Lower lobe of right lung (tissue), 2 donors: ENCODE data around the gene STX5. TPM values are rescaled to one million over a fixed set of nuclear protein-coding genes. Genes with fewer than 3 reads are reported as not detected.

ENCODE experiments used
- ATAC-seq, 2 donors: fragments of 200-7000 bp; cut with Tn5 transposase; one replicate each; pipeline ENCODE4 v1.9.1; 2020 to 2022; ENCODE audit warnings: mild to moderate bottlenecking in 2 of 2, moderate library complexity in 2 of 2
- DNase-seq: peaks from one replicate; pipeline ENCODE4 v3.0.0-alpha.2; 2020
- H3K27ac ChIP-seq: fragments of 200-600 bp; one replicate; pipeline ENCODE4 v1.8.0; 2022
- H3K27me3 ChIP-seq: fragments of 200-600 bp; one replicate; pipeline ENCODE4 v1.8.0; 2022; ENCODE audit warnings: low read depth
- H3K36me3 ChIP-seq: fragments of 200-600 bp; one replicate; pipeline ENCODE4 v1.8.0; 2022; ENCODE audit warnings: mild to moderate bottlenecking
- H3K4me1 ChIP-seq: fragments of 200-600 bp; one replicate; pipeline ENCODE4 v1.8.0; 2022
- H3K4me3 ChIP-seq: fragments of 200-600 bp; one replicate; pipeline ENCODE4 v1.8.0; 2022; ENCODE audit warnings: mild to moderate bottlenecking
- H3K9me3 ChIP-seq: fragments of 200-600 bp; one replicate; pipeline ENCODE4 v1.8.0; 2022
- intact Hi-C: fragments of 100-400 bp; cut with DNase I; formaldehyde crosslinking; loops from one replicate; pipeline ENCODE4 v1.11.0; 2022
- microRNA-seq: library from miRNA; unstranded; fragments of <30 nt; microRNA quantifications from one replicate; pipeline ENCODE4 v1.2.0, GENCODE V29; 2020; ENCODE audit warnings: borderline number of aligned reads
- total RNA-seq: library from RNA; stranded (reverse); fragmentation: NEBNext Ultra II Directional; extraction: Animal tissue kit (Norgen Biotek cat#: 25700); gene quantifications from one replicate; pipeline ENCODE4 v1.2.1, GENCODE V29; 2021
- TF ChIP-seq, protein P1 (sequence below): fragments of 200-600 bp; IDR thresholded peaks from one replicate; pipeline ENCODE4 v1.8.0; 2022; ENCODE audit warnings: antibody characterized with exemption, mild to moderate bottlenecking
- donor health status: DM: no; HTN: yes; CAD: no; lungs with severe emphysema.

The STX5 gene
- total RNA-seq, 1 donor from 2014 or later: 42.0 TPM

DNA sequence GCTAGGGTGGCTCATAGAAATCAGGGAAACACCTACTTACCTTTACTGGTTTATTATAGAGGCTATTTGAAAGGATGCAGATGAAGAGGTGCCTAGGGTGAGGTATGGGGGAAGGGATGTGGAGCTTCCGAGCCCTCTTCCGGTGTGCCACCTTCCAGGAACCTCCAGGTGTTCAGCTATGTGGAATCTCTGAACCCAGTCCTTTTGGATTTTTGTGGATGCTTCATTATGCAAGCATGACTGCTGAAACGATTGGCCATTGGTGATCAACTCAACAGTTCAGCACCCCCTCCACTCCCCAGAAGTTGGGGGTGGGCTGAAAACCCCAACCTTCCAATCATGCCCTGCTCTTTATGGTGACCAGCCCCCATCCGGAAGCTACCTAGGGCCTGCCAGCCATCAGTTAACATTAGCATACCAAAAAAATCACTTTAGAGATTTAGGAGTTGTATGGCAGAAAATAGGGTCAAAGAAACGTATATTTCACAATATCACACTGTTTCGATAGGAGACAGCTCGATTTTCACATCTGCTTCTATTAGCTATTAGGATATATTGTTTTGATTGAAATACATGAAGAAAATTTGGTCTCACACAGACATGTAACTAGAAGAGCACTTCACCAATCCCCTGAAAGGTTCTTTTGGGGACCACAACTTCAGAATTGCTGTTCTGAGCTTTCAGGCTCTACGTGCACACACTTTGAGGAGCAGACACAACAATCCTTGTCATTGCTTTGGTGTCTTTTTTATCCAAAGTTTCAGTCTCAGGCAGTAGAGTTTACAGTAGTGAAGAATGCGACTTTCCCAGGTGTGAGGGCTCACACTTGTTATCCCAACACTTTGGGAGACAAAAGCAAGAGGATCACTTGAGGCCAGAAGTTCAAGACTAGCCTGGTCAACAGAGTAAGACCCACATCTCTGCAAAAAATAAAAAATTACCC, 73.7 kb downstream of the STX5 start:
- H3K36me3 ChIP-seq: no peaks in the 10 kb centered on the region
- H3K27ac ChIP-seq: no peak overlapping the region
- DNase-seq (no peak), ATAC-seq (no peak)
- intact Hi-C loops: no loop called here
- peaks cover 22% of the 10 kb centered on the region for H3K4me1 ChIP-seq
- H3K4me3 ChIP-seq: no peak overlapping the region
- no peaks in the 10 kb centered on the region for H3K9me3 ChIP-seq
- TF ChIP-seq, protein P1, sequence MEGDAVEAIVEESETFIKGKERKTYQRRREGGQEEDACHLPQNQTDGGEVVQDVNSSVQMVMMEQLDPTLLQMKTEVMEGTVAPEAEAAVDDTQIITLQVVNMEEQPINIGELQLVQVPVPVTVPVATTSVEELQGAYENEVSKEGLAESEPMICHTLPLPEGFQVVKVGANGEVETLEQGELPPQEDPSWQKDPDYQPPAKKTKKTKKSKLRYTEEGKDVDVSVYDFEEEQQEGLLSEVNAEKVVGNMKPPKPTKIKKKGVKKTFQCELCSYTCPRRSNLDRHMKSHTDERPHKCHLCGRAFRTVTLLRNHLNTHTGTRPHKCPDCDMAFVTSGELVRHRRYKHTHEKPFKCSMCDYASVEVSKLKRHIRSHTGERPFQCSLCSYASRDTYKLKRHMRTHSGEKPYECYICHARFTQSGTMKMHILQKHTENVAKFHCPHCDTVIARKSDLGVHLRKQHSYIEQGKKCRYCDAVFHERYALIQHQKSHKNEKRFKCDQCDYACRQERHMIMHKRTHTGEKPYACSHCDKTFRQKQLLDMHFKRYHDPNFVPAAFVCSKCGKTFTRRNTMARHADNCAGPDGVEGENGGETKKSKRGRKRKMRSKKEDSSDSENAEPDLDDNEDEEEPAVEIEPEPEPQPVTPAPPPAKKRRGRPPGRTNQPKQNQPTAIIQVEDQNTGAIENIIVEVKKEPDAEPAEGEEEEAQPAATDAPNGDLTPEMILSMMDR: no peak
- H3K27me3 ChIP-seq: no peaks in the 10 kb centered on the region

Small RNAs within 50 kb of the gene (microRNA-seq; reads per million reads assigned to microRNA genes)
- not detected for gene MIR6514
- gene MIR6748: not detected

Other genes starting within 250 kb of the STX5 start
- gene TUT1, start 240.5 kb downstream of the STX5 start, total RNA-seq: 15.8 TPM
- 68.4 TPM for gene MTA2, start 230.2 kb downstream of the STX5 start, total RNA-seq
- 69.3 TPM for gene EML3, start 219.3 kb downstream of the STX5 start, total RNA-seq
- gene ROM1, start 218.8 kb downstream of the STX5 start, total RNA-seq: 5.6 TPM
- gene B3GAT3, start 210.1 kb downstream of the STX5 start, total RNA-seq: 32.6 TPM
- 228 TPM for gene GANAB, start 185.4 kb downstream of the STX5 start, total RNA-seq
- 18.6 TPM for gene INTS5, start 178.7 kb downstream of the STX5 start, total RNA-seq
- gene C11orf98, start 166.8 kb downstream of the STX5 start, total RNA-seq: 37.1 TPM
- gene CSKMT, start 166.7 kb downstream of the STX5 start, total RNA-seq: 12.1 TPM
- gene UQCC3, start 160.4 kb downstream of the STX5 start, total RNA-seq: 6.1 TPM
- gene LBHD1, start 159.8 kb downstream of the STX5 start, total RNA-seq: 11.1 TPM
- gene UBXN1, start 153.0 kb downstream of the STX5 start, total RNA-seq: 116 TPM
- 3.4 TPM for gene LRRN4CL, start 142.5 kb downstream of the STX5 start, total RNA-seq
- 87.0 TPM for gene BSCL2, start 124.6 kb downstream of the STX5 start, total RNA-seq
- not detected for gene GNG3, start 124.4 kb downstream of the STX5 start, total RNA-seq
- gene HNRNPUL2, start 104.6 kb downstream of the STX5 start, total RNA-seq: 46.1 TPM
- 24.3 TPM for gene TTC9C, start 103.6 kb downstream of the STX5 start, total RNA-seq
- 11.6 TPM for gene ZBTB3, start 77.9 kb downstream of the STX5 start, total RNA-seq
- gene POLR2G, start 70.5 kb downstream of the STX5 start, total RNA-seq: 57.5 TPM
- gene TAF6L, start 60.7 kb downstream of the STX5 start, total RNA-seq: 23.6 TPM
- gene TMEM179B, start 44.6 kb downstream of the STX5 start, total RNA-seq: 54.6 TPM
- 17.2 TPM for gene TMEM223, start 40.0 kb downstream of the STX5 start, total RNA-seq
- 93.2 TPM for gene NXF1, start 26.6 kb downstream of the STX5 start, total RNA-seq
- gene TEX54, start 790 bp upstream of the STX5 start, total RNA-seq: not detected
- gene WDR74, start 7.5 kb upstream of the STX5 start, total RNA-seq: 35.3 TPM
- gene SLC3A2, start 48.8 kb upstream of the STX5 start, total RNA-seq: 214 TPM
- gene CHRM1, start 89.3 kb upstream of the STX5 start, total RNA-seq: 6.8 TPM
- gene SLC22A6, start 152.9 kb upstream of the STX5 start, total RNA-seq: not detected
- gene SLC22A8, start 183.8 kb upstream of the STX5 start, total RNA-seq: not detected